Stimulated activated CD4-positive, alpha-beta T cell treated with anti-CD3 and anti-CD28 coated beads, Interleukin-4, amount 100 ng/mL, for 48 hours (primary cell): Measurements from ENCODE around the gene UBE2M.
"Not testable (repeated sequence)": the region's sequence is repeated elsewhere in the genome, so short reads cannot be mapped to it uniquely, and the experiment has no call there.

Experiments used
- DNase-seq, 2 donors: peaks; one replicate each; pipeline ENCODE4 v3.0.0-alpha.2; 2020; ENCODE audit warnings: low read depth in 2 of 2

The UBE2M gene

GRCh38 chr19:58555369-58555885, 3.0 kb downstream of the UBE2M start:
- DNase-seq = no peak

GRCh38 chr19:58554494-58555368, 3.7 kb downstream of the UBE2M start, which contains the start of gene CHMP2A:
Gene CHMP2A, minus strand, starts transcription at chr19:58555105. Its CDS starts 893 bp downstream, at chr19:58554212.
- DNase-seq = peak; percentile 98 to 99

DNA sequence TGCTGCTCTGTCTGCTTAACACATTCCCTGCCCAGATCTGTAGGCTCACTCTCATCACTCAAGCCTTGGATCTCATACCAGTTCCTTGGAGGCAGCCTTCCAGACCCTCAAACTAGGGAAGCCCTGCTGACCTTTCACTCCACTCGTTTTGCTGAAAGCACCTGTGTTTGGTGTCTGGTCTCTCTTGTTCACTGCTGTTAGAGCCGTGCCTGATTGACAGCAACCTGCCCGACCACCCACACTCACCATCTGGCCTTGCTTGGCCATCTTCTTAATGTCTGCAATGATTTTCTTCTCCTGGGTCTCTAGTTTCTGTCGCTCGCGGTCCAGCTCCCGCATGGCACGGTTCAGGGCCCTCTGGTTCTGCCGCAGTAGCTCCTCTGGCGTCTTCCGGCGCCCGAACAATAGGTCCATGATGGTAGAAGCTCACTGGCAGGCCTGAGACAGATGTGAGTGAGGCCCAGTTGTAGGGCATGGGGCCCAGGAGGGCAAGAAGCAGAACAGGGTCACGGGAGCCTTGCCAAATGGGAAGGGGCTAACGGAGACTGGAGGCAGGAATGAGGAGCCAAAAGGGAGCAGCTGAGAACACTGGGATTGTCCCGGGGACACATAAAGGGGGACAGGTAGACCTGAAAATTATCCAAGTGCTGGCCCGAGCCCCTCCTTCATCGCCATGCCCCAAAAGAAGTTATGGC, 4.5 kb downstream of the UBE2M start:
- DNase-seq = no peak

- DNase-seq = no peak
These were observed 5.8 kb downstream of the UBE2M start for GRCh38 chr19:58552655-58553054.

DNA sequence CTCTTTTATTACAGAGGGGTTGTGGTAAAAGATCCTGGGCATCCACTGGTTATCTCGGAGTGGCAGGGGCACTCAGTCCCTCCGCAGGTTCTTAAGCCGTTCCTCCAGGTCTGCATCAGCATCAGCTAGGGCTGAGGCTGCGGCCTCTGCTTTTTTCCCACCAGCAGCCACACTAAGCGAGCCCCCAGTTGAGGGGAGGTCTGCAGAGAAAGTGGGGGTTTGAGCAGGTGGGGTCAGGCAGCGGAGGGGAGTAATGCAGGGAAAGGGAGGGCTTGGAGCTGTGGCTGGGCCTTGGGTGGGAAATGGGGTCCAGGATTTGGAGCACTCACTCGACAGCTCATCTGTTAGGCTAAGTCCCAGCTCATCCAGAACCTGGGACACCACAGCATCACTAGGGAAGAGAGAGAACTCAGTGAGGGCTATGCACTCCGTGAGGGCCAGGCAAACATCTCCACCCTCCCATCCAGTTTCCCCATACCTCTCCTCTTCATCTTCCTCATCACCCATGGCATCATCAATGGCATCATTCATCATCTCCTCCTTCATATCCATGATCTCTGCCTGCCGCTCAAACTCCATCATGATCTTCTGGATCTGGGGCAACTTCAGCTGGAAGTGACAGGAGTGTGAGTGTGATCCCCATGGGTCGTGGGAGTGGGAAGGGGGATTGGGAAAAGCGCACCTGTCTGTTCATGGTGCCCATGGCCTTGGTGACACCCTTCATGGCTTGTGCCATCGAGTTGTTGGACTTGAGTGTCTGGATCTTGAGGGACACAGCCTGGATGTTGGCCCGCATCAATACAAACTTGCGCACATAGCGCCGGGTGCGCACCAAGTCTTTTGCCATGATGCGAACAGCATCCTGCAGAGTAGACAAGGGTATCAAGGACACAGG, 6.6 kb downstream of the UBE2M start:
- no peak for DNase-seq

DNA sequence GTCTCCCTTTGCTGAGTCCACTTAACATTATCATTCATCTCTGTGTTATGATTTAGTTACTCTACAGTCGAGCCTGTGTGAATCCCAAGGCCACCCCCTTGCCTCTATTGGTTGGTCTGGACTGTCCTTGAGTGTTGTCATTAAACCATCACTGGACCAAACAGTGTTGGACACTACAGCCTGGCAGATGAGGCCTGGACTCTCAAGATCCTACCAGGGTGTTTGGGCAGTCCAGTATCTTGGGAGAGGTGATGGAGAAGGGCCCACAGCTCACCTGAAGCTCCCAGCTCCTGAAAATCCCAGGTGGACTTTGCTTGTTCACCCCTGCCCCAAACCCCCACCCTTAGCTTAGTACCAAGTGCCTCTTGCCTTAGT, 7.3 kb downstream of the UBE2M start:
- DNase-seq = no peak

DNA sequence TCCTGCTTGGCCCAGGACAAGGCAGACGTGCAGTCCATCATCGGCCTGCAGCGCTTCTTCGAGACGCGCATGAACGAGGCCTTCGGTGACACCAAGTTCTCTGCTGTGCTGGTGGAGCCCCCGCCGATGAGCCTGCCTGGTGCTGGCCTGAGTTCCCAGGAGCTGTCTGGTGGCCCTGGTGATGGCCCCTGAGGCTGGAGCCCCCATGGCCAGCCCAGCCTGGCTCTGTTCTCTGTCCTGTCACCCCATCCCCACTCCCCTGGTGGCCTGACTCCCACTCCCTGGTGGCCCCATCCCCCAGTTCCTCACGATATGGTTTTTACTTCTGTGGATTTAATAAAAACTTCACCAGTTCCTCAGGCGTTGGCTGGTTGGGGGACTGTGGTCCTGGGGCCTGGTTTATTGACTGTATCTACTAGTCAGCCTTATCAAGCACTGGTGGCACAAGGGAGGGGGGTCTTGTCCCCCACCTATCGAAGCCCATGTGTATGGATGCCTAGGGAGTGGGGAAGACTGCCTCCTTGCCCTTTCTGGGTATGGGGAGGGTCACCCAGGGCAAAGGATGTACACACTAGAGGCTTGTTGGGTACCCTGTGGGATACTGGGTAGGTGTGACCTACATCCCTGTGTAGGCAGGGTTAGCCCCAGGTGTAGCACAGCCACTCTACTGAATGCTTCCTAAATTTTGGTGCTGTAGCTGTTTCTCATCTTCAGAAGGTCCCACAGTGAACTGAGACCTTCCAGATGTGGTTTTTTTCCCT, 7.9 kb downstream of the UBE2M start:
- no peak for DNase-seq

DNA sequence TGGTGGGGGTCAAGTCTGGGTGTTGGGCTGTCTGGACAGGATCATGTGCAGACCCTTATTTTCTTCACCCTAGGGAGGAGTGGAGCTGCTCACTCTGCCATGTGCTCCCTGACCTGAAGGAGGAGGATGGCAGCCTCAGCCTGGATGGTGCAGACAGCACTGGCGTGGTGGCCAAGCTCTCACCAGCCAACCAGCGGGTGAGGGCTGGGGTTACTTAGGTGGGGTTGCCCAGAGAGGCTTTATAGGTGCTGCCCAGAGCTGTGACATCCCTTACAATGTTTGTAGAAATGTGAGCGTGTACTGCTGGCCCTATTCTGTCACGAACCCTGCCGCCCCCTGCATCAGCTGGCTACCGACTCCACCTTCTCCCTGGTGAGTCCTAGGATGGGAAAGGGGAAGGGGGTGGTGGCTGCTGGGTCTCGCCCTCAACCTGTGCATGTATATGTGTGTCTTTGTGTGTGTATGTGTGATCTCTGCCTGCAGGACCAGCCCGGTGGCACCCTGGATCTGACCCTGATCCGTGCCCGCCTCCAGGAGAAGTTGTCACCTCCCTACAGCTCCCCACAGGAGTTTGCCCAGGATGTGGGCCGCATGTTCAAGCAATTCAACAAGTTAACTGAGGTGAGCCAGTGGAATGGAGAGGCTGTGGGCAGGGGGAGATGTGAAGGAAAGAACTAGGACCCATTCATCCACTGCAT, 8.6 kb downstream of the UBE2M start:
- no peak for DNase-seq

- no peak for DNase-seq
These were observed 9.3 kb downstream of the UBE2M start for GRCh38 chr19:58548859-58549663.

- DNase-seq = no peak
These were observed 10.8 kb downstream of the UBE2M start for GRCh38 chr19:58547323-58548312.

DNA sequence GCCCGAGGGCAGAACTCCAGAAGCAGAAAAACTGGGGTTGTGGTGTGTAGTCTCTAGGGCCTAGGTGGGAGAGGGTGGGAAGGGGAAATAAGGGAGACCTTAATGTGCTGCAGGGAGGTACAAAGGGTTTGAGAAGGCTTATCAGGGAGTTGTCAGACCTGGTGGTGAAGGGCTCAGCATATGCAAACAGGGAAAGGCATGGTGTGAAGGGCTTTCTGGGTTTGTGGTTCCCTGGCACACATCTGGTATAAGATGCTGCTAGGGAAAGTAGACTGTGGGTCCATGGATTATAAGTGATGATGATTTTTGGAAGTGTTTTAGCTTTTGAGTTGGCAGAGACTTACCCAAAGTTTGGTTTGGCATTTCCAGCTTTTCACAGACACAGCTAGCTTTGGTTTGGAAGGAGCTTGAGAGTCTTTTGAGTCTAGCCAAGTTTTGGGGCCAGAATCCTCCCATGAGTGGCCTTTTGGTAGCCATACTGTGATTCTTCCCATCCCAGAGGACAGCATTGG, 12.3 kb downstream of the UBE2M start:
- DNase-seq = no peak

DNA sequence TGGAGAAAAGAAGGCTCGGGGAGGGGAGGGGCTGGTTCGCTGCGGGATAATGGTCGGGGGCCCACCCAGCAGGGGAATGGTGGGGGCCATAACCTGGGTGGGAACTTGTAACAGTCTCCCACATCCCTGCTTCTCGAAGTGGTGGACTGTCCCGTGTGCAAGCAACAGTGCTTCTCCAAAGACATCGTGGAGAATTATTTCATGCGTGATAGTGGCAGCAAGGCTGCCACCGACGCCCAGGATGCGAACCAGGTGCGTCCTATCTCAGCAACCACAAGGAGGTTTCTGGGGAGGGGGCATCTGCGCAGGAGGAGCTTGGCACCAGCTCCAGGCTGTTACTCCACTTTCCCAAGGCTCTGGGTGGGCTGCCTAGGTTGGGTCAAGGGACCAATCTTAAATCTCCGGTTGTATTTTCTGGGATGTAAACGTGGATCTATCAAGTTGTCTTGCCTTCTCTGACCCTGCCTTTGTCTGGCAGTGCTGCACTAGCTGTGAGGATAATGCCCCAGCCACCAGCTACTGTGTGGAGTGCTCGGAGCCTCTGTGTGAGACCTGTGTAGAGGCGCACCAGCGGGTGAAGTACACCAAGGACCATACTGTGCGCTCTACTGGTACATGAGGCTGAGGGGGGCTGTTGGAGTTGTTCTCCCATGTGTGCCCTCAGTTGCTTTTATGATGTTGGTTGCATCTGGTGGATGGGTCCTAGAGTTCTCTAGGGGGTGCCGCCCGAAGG, 13.0 kb downstream of the UBE2M start:
- DNase-seq = no peak

- peak in 1 of 2 donors; percentile 52 for DNase-seq
These were observed 13.7 kb downstream of the UBE2M start for GRCh38 chr19:58544591-58545285.

- DNase-seq = peak; percentile 99 to 100
These were observed 14.4 kb downstream of the UBE2M start, which contains the start of gene TRIM28 for GRCh38 chr19:58543826-58544590. Gene TRIM28, plus strand, starts transcription at chr19:58544064. Its CDS starts 694 bp downstream, at chr19:58544758.

GRCh38 chr19:58542641-58543372, 15.6 kb downstream of the UBE2M start:
- not testable (repeated sequence) for DNase-seq
